ENCODE measurements around the gene SYNGR4. TPM values are rescaled to one million over a fixed set of nuclear protein-coding genes. Genes with fewer than 3 reads are reported as not detected.

Gene SYNGR4
- total and polyA plus RNA-seq, 2 donors (not counting 1 experiment from before 2014, with no cell fraction given), result not detected

DNA sequence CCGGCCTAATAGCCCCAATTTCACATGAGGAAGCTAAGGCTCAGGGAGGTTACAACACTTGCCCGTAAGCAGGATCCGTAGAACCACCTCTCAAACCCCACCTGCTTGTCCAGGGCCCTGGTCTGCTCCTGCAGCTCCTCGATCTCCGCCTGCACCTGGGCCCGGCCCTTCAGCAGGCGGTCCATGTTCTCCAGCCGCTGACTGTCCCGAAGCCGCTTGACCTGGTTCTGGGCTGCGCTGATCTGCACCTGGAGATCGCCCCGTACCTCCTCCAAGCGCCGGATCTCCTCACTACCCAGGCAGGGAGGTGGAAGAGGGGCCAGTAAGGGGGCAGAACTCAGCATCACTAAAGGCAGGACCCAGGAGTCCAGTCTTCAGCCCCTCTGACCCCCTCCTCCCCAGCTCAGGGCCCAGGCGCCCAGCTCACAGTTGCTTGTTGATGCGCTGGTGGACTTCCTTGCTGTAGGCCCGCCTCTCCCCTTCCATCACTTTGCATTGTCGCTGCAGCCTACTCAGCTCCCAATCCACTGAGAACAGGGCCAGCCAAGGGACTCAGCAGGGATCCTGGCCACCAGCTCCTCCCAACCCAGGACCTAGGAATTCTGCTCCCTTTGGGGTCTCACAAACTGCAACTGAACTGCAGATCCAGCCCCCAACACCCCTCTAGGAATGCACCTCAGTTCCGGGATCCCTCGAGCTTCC, 45.7 kb upstream of the SYNGR4 start:
- Histone ChIP-seq H4K20me1 (ENCODE audit: control insufficient read depth, insufficient read depth, low read length, poor library complexity, severe bottlenecking) (no peaks in the 10 kb centered on the region), H3K27me3 (replicated peaks in 1 of 4; ENCODE audit: control extremely low read depth in 1 of 4, control insufficient read depth in 3 of 4, insufficient read depth in 4 of 4, low read length in 3 of 4) (no peaks in the 10 kb centered on the region), H3K27ac (ENCODE audit: low read length in 2 of 2) (no peak overlapping the region), H3K4me3 (ENCODE audit: control extremely low read depth in 1 of 5, extremely low read depth in 1 of 5, insufficient read depth in 1 of 5, low read depth in 2 of 5, low read length in 4 of 5) (no peak overlapping the region), H3K4me2 (replicated peaks; ENCODE audit: low read depth, low read length, poor library complexity, severe bottlenecking) (no peak overlapping the region), H3K9ac (ENCODE audit: low read length) (no peak overlapping the region), H3K36me3 (replicated peaks in 1 of 2; ENCODE audit: control extremely low read depth in 1 of 2, control insufficient read depth in 1 of 2, extremely low read depth in 1 of 2, insufficient read depth in 2 of 2, low read length in 1 of 2) (no peaks in the 10 kb centered on the region), H2AFZ (ENCODE audit: insufficient read depth, low read depth, low read length, poor library complexity, severe bottlenecking) (no peak overlapping the region), H3K4me1 (ENCODE audit: control insufficient read depth in 2 of 2, insufficient read depth in 2 of 2, low read length in 2 of 2) (peaks cover 26 to 35% of the 10 kb centered on the region in 2 donors), H3K9me3 (ENCODE audit: control extremely low read depth in 1 of 3, control insufficient read depth in 2 of 3, insufficient read depth in 1 of 3, low read length in 2 of 3) (peaks cover 0 to 3% (median 0%) of the 10 kb centered on the region in 3 donors), H3K79me2 (ENCODE audit: control insufficient read depth, insufficient read depth, low read length) (peaks cover 2% of the 10 kb centered on the region)
- H3K27me3 Mint-ChIP-seq, result no peaks in the 10 kb centered on the region
- TF ChIP-seq EZH2 (IDR thresholded peaks at IDR 0.05; ENCODE audit: borderline replicate concordance, insufficient read depth, low read depth, low read length, poor library complexity, severe bottlenecking), result no peak
- intact Hi-C loops (cut with micrococcal nuclease), result no loop called here
- CTCF ChIA-PET, result interaction anchor here (0.8 to 13.8 kb wide), 7 partner anchors 15 to 266 kb away, joined by 3 to 345 read pairs (median 4); partner anchors contain the start of genes SYNGR4 and TMEM143
- WGBS (ENCODE audit: insufficient coverage), result 96% methylated on average over 21 of the region's 21 CpGs
- no peak overlapping the region for H3K4me3 Mint-ChIP-seq
- POLR2A ChIA-PET, result interaction anchor here (0.6 to 9.7 kb wide), 3 partner anchors 13 to 1187 kb away, joined by 3 to 180 read pairs (median 5); partner anchors contain the start of gene RPL18
- no peak overlapping the region for H3K27ac Mint-ChIP-seq
- DNase-seq (no peak), ATAC-seq (ENCODE audit: low read depth) (no peak)
- no peaks in the 10 kb centered on the region for H3K9me3 Mint-ChIP-seq (ENCODE audit: insufficient read depth)
- peaks cover 28% of the 10 kb centered on the region for H3K4me1 Mint-ChIP-seq

DNA sequence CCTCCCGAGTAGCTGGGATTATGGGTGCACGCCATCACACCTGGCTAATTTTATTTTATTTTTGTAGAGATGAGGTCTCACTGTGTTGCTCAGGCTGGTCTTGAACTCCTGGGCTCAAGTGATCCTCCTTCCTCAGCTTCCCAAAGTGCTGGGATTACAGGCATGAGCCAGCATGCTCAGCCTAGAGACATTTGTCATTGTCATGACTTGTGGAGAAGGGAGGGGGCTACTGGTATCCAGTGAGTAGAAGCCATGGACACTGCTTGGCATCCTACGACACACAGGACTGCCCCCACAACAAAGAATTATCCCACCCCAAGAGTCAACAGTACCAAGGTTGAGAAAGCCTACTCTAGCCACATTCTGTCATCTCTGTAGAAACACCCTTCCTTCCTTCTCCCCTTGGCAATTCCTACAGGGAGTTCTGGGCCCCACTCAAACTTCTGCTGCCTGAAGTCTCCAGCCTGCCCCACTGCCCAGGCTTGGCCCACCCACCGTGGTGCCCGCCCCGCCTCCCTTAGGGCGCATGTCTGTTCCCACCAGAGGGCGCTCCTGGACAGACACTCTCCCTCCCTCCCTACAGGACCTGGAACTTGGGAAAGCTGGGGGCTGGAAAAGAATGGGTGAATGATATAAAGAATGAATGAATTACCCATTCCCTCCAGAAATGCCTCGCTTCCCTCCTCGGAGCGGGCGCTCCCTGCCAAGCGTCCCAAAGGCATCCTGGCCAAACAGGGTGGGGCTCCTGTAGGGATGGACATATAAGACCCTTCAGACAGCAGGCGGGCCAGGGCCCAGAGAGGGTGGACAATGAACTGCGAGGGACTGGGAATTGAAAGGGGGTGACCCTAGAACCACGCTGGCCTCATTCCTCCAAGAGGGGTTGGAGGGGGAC, 44.3 kb upstream of the SYNGR4 start:
- ATAC-seq (ENCODE audit: low read depth) (no peak), DNase-seq (peak; percentile 85)
- Histone ChIP-seq H3K9me3 (ENCODE audit: control extremely low read depth in 1 of 3, control insufficient read depth in 2 of 3, insufficient read depth in 1 of 3, low read length in 2 of 3) (peaks cover 0 to 3% (median 0%) of the 10 kb centered on the region in 3 donors), H4K20me1 (ENCODE audit: control insufficient read depth, insufficient read depth, low read length, poor library complexity, severe bottlenecking) (no peaks in the 10 kb centered on the region), H3K36me3 (replicated peaks in 1 of 2; ENCODE audit: control extremely low read depth in 1 of 2, control insufficient read depth in 1 of 2, extremely low read depth in 1 of 2, insufficient read depth in 2 of 2, low read length in 1 of 2) (no peaks in the 10 kb centered on the region), H3K4me3 (ENCODE audit: control extremely low read depth in 1 of 5, extremely low read depth in 1 of 5, insufficient read depth in 1 of 5, low read depth in 2 of 5, low read length in 4 of 5) (no peak overlapping the region), H3K4me2 (replicated peaks; ENCODE audit: low read depth, low read length, poor library complexity, severe bottlenecking) (peak overlapping the region; percentile 90), H3K79me2 (ENCODE audit: control insufficient read depth, insufficient read depth, low read length) (peaks cover 8% of the 10 kb centered on the region), H2AFZ (ENCODE audit: insufficient read depth, low read depth, low read length, poor library complexity, severe bottlenecking) (peak overlapping the region; percentile 8), H3K9ac (ENCODE audit: low read length) (no peak overlapping the region), H3K27ac (ENCODE audit: low read length in 2 of 2) (peak overlapping the region in 1 of 2 donors; percentile 38), H3K27me3 (replicated peaks in 1 of 4; ENCODE audit: control extremely low read depth in 1 of 4, control insufficient read depth in 3 of 4, insufficient read depth in 4 of 4, low read length in 3 of 4) (no peaks in the 10 kb centered on the region), H3K4me1 (ENCODE audit: control insufficient read depth in 2 of 2, insufficient read depth in 2 of 2, low read length in 2 of 2) (peaks cover 40 to 50% of the 10 kb centered on the region in 2 donors)
- ChIA-PET POLR2A (interaction anchor here (9.7 kb wide), 1 partner anchor 12 kb away, joined by 180 read pairs; no protein-coding TSS in a partner anchor), CTCF (interaction anchor here (0.6 to 13.8 kb wide), 9 partner anchors 14 to 265 kb away, joined by 3 to 345 read pairs (median 4); partner anchors contain the start of genes KDELR1, SYNGR4 and TMEM143)
- Mint-ChIP-seq H3K9me3 (ENCODE audit: insufficient read depth) (no peaks in the 10 kb centered on the region), H3K4me3 (peak overlapping the region; percentile 97), H3K27ac (peak overlapping the region; percentile 100), H3K27me3 (no peaks in the 10 kb centered on the region), H3K4me1 (peaks cover 38% of the 10 kb centered on the region)
- 40% methylated on average over 1 of the region's 16 CpGs for WGBS (ENCODE audit: insufficient coverage)
- TF ChIP-seq, protein P1, sequence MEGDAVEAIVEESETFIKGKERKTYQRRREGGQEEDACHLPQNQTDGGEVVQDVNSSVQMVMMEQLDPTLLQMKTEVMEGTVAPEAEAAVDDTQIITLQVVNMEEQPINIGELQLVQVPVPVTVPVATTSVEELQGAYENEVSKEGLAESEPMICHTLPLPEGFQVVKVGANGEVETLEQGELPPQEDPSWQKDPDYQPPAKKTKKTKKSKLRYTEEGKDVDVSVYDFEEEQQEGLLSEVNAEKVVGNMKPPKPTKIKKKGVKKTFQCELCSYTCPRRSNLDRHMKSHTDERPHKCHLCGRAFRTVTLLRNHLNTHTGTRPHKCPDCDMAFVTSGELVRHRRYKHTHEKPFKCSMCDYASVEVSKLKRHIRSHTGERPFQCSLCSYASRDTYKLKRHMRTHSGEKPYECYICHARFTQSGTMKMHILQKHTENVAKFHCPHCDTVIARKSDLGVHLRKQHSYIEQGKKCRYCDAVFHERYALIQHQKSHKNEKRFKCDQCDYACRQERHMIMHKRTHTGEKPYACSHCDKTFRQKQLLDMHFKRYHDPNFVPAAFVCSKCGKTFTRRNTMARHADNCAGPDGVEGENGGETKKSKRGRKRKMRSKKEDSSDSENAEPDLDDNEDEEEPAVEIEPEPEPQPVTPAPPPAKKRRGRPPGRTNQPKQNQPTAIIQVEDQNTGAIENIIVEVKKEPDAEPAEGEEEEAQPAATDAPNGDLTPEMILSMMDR (IDR thresholded peaks at IDR 0.05), result peak; percentile 90
- TF ChIP-seq EZH2 (IDR thresholded peaks at IDR 0.05; ENCODE audit: borderline replicate concordance, insufficient read depth, low read depth, low read length, poor library complexity, severe bottlenecking), result no peak
- intact Hi-C loops (cut with micrococcal nuclease), result loop anchor here (1.0 to 5.0 kb wide), 6 partner anchors 13 to 288 kb away; partner anchors contain the start of genes KDELR1 and LMTK3
